HUES64 (cell line): ENCODE results near the gene EIF3J.
A peak's percentile ranks its signal among the peaks of the same experiment; 100 is the strongest.
"Not testable (repeated sequence)": the region's sequence is repeated elsewhere in the genome, so short reads cannot be mapped to it uniquely, and the experiment has no call there.

Source experiments
- H3K27ac ChIP-seq: 2 replicates; pipeline ENCODE4 v1.7.0; 2013; ENCODE audit warnings: low read depth, low read length, inconsistent platforms
- H3K27me3 ChIP-seq: 2 replicates; pipeline ENCODE4 v1.6.1; 2013; ENCODE audit warnings: mild to moderate bottlenecking, low read length; ENCODE audit not compliant: insufficient read depth
- H3K36me3 ChIP-seq: 2 replicates; pipeline ENCODE4 v1.6.1; 2013; ENCODE audit warnings: mild to moderate bottlenecking, low read length; ENCODE audit not compliant: insufficient read depth
- H3K4me1 ChIP-seq: 2 replicates; pipeline ENCODE4 v1.6.1; 2013; ENCODE audit warnings: mild to moderate bottlenecking, low read length, moderate library complexity; ENCODE audit not compliant: insufficient read depth
- H3K4me3 ChIP-seq: 2 replicates; pipeline ENCODE4 v1.5.1; 2013; ENCODE audit warnings: mild to moderate bottlenecking, low read length, moderate library complexity
- H3K9ac ChIP-seq: 2 replicates; pipeline ENCODE4 v1.6.1; 2013; ENCODE audit warnings: mild to moderate bottlenecking, low read depth, low read length
- H3K9me3 ChIP-seq: 2 replicates; pipeline ENCODE4 v1.6.1; 2013; ENCODE audit warnings: low read depth, low read length; ENCODE audit not compliant: insufficient read depth
- WGBS: fragments of 150-250, 120-280 bp; methylation state at CpG from one replicate; pipeline ENCODE4 v1.1.7; 2013; ENCODE audit warnings: missing lambda C conversion rate; 5-methylcytosine and 5-hydroxymethylcytosine counted together

The EIF3J gene

GRCh38 chr15:44527241-44527640 is 9.7 kb upstream of the EIF3J start:
- H3K4me3 ChIP-seq: no peak overlapping the region
- H3K27ac ChIP-seq: no peak overlapping the region
- H3K9ac ChIP-seq: no peak overlapping the region
- no peaks in the 10 kb centered on the region for H3K9me3 ChIP-seq
- 97% methylated on average over 2 of the region's 2 CpGs for WGBS
- no peaks in the 10 kb centered on the region for H3K27me3 ChIP-seq
- H3K36me3 ChIP-seq: peaks cover 54% of the 10 kb centered on the region
- H3K4me1 ChIP-seq: no peaks in the 10 kb centered on the region

GRCh38 chr15:44529864-44530604 is 6.9 kb upstream of the EIF3J start:
- Histone ChIP-seq H3K27me3 (no peaks in the 10 kb centered on the region), H3K9me3 (no peaks in the 10 kb centered on the region), H3K36me3 (peaks cover 32% of the 10 kb centered on the region), H3K9ac (no peak overlapping the region), H3K4me3 (no peak overlapping the region), H3K4me1 (no peaks in the 10 kb centered on the region), H3K27ac (no peak overlapping the region)
- 86% methylated on average over 10 of the region's 10 CpGs for WGBS

GRCh38 chr15:44530653-44531052 is 6.3 kb upstream of the EIF3J start:
- Histone ChIP-seq H3K36me3 (peaks cover 26% of the 10 kb centered on the region), H3K27me3 (no peaks in the 10 kb centered on the region), H3K9me3 (no peaks in the 10 kb centered on the region), H3K4me1 (no peaks in the 10 kb centered on the region), H3K27ac (no peak overlapping the region), H3K9ac (no peak overlapping the region), H3K4me3 (no peak overlapping the region)
- WGBS: 91% methylated on average over 3 of the region's 3 CpGs

GRCh38 chr15:44532275-44532674 is 4.7 kb upstream of the EIF3J start:
- H3K9ac ChIP-seq, H3K27me3 ChIP-seq, H3K27ac ChIP-seq, H3K4me1 ChIP-seq, H3K9me3 ChIP-seq, H3K4me3 ChIP-seq: not testable (repeated sequence)
- peaks cover 11% of the 10 kb centered on the region for H3K36me3 ChIP-seq
- WGBS: 91% methylated on average over 5 of the region's 5 CpGs

- H3K27me3 ChIP-seq: no peaks in the 10 kb centered on the region
- H3K9ac ChIP-seq: no peak overlapping the region
- H3K9me3 ChIP-seq: no peaks in the 10 kb centered on the region
- H3K36me3 ChIP-seq: peaks cover 7% of the 10 kb centered on the region
- no peak overlapping the region for H3K27ac ChIP-seq
- no peaks in the 10 kb centered on the region for H3K4me1 ChIP-seq
- no peak overlapping the region for H3K4me3 ChIP-seq
- 93% methylated on average over 3 of the region's 3 CpGs for WGBS
These were observed 4.3 kb upstream of the EIF3J start for GRCh38 chr15:44532689-44533088.

GRCh38 chr15:44535092-44535491 is 1.9 kb upstream of the EIF3J start:
- Histone ChIP-seq H3K4me1 (peaks cover 8% of the 10 kb centered on the region; the same call in 1 of the 2 replicates), H3K9me3 (no peaks in the 10 kb centered on the region), H3K36me3 (peaks cover 16% of the 10 kb centered on the region), H3K9ac (no peak overlapping the region), H3K27ac (no peak overlapping the region), H3K27me3 (no peaks in the 10 kb centered on the region), H3K4me3 (peak overlapping the region; percentile 69)
- 93% methylated on average over 8 of the region's 8 CpGs for WGBS

- 71% methylated on average over 36 of the region's 36 CpGs for WGBS
- Histone ChIP-seq H3K9me3 (no peaks in the 10 kb centered on the region), H3K27ac (peak overlapping the region; percentile 98), H3K4me3 (peak overlapping the region; percentile 69), H3K36me3 (peaks cover 21% of the 10 kb centered on the region), H3K9ac (peak overlapping the region; percentile 86), H3K4me1 (peaks cover 8% of the 10 kb centered on the region; the same call in 1 of the 2 replicates), H3K27me3 (no peaks in the 10 kb centered on the region)
These were observed 1.2 kb upstream of the EIF3J start for GRCh38 chr15:44535523-44536301.

GRCh38 chr15:44536302-44536961 is 515 bp upstream of the EIF3J start:
- no peaks in the 10 kb centered on the region for H3K27me3 ChIP-seq
- peak overlapping the region; percentile 98 for H3K27ac ChIP-seq
- H3K36me3 ChIP-seq: peaks cover 29% of the 10 kb centered on the region
- under 1% methylated on average over 42 of the region's 47 CpGs for WGBS
- H3K9me3 ChIP-seq: no peaks in the 10 kb centered on the region
- H3K9ac ChIP-seq: peak overlapping the region; percentile 86
- peaks cover 8% of the 10 kb centered on the region; the same call in 1 of the 2 replicates for H3K4me1 ChIP-seq
- H3K4me3 ChIP-seq: peak overlapping the region; percentile 69

- Histone ChIP-seq H3K9ac (peak overlapping the region; percentile 94), H3K27ac (peak overlapping the region; percentile 98), H3K9me3 (no peaks in the 10 kb centered on the region), H3K36me3 (peaks cover 38% of the 10 kb centered on the region), H3K27me3 (no peaks in the 10 kb centered on the region), H3K4me1 (peaks cover 8% of the 10 kb centered on the region; the same call in 1 of the 2 replicates), H3K4me3 (peak overlapping the region; percentile 85)
- 16% methylated on average over 9 of the region's 13 CpGs for WGBS
These were observed 841 bp downstream of the EIF3J start for GRCh38 chr15:44537735-44538240.

GRCh38 chr15:44541282-44541958 is 4.5 kb downstream of the EIF3J start:
- H3K36me3 ChIP-seq: peaks cover 37% of the 10 kb centered on the region
- WGBS: 99% methylated on average over 4 of the region's 4 CpGs
- no peak overlapping the region for H3K27ac ChIP-seq
- H3K9ac ChIP-seq: no peak overlapping the region
- H3K4me1 ChIP-seq: peaks cover 17% of the 10 kb centered on the region
- H3K27me3 ChIP-seq: no peaks in the 10 kb centered on the region
- H3K4me3 ChIP-seq: no peak overlapping the region
- H3K9me3 ChIP-seq: no peaks in the 10 kb centered on the region
